BJ (cell line): ENCODE measurements around the gene AGBL4. TPM values are rescaled to one million over a fixed set of nuclear protein-coding genes. Genes with fewer than 3 reads are reported as not detected.
A peak's percentile ranks its signal among the peaks of the same experiment; 100 is the strongest.

Experiments used
- CTCF ChIA-PET: fragments of 350-600 bp; formaldehyde crosslinking; extraction: SDS; loops from one replicate; lab custom pipeline; 2021; ENCODE audit warnings: antibody characterized with exemption, inconsistent platforms; lab: Yijun Ruan, JAX
- POLR2A ChIA-PET: fragments of 300-600 bp; sonication (Branson Sonifier 250); formaldehyde crosslinking; extraction: SDS; loops from one replicate; lab custom pipeline; 2021; ENCODE audit warnings: antibody characterized with exemption; lab: Charles Lee
- DNase-seq: peaks from one replicate; pipeline ENCODE4 v3.0.0-alpha.2; 2011; ENCODE audit warnings: low read depth
- H3K27me3 ChIP-seq: 2 replicates; pipeline ENCODE4 v1.6.0; 2011; ENCODE audit warnings: low read length; ENCODE audit not compliant: control insufficient read depth, insufficient read depth
- H3K36me3 ChIP-seq: 2 replicates; pipeline ENCODE4 v1.5.1; 2011; ENCODE audit warnings: low read length; ENCODE audit not compliant: control insufficient read depth, insufficient read depth
- H3K4me3 ChIP-seq: 2 replicates; pipeline ENCODE4 v1.5.1; 2011; ENCODE audit warnings: low read depth, mild to moderate bottlenecking, control low read depth, low read length
- polyA plus RNA-seq: library from polyadenylated mRNA; depleted of rRNA; stranded (reverse); fragments of >200 nt; gene quantifications from 2 replicates; pipeline ENCODE4 v1.2.3, GENCODE V29; 2011
- TF ChIP-seq, protein P1 (sequence below): IDR thresholded peaks from 2 replicates; pipeline ENCODE4 v1.5.1; 2011; ENCODE audit warnings: low read depth, mild to moderate bottlenecking, control low read depth, inconsistent platforms, low read length, moderate library complexity; ENCODE audit not compliant: insufficient read depth

Gene AGBL4
- polyA plus RNA-seq, 1 experiment: not detected

- H3K4me3 ChIP-seq: no peak overlapping the region
- POLR2A ChIA-PET: no interaction called here
- TF ChIP-seq, protein P1, sequence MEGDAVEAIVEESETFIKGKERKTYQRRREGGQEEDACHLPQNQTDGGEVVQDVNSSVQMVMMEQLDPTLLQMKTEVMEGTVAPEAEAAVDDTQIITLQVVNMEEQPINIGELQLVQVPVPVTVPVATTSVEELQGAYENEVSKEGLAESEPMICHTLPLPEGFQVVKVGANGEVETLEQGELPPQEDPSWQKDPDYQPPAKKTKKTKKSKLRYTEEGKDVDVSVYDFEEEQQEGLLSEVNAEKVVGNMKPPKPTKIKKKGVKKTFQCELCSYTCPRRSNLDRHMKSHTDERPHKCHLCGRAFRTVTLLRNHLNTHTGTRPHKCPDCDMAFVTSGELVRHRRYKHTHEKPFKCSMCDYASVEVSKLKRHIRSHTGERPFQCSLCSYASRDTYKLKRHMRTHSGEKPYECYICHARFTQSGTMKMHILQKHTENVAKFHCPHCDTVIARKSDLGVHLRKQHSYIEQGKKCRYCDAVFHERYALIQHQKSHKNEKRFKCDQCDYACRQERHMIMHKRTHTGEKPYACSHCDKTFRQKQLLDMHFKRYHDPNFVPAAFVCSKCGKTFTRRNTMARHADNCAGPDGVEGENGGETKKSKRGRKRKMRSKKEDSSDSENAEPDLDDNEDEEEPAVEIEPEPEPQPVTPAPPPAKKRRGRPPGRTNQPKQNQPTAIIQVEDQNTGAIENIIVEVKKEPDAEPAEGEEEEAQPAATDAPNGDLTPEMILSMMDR: no peak
- CTCF ChIA-PET: no interaction called here
- H3K27me3 ChIP-seq: no peaks in the 10 kb centered on the region
- H3K36me3 ChIP-seq: no peaks in the 10 kb centered on the region
- DNase-seq: no peak
Measured at GRCh38 chr1:49098866-49099265, 924.9 kb downstream of the AGBL4 start.

- TF ChIP-seq, protein P1: no peak
Measured at GRCh38 chr1:49086327-49086726, 937.4 kb downstream of the AGBL4 start.

DNA sequence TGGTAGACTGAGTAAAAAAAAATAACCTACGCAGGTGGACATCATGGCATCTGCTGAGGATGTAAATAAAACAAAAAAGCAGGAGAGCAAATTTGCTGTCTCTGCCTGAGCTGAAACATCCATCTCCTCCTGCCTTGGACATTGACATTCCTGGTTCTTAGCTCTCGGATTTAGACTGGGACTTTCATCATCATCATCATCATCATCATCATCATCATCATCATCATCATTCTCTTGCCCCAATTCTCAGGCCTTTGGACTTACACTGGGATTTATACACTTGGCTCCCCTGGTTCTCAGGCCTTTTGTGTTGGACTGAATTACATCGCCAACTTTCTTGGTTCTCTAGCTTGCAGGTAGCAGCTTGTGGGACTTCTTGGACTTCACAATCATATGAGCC lies 938.7 kb downstream of the AGBL4 start:
- H3K27me3 ChIP-seq: no peaks in the 10 kb centered on the region
- no peaks in the 10 kb centered on the region for H3K36me3 ChIP-seq
- no peak overlapping the region for H3K4me3 ChIP-seq
- ChIA-PET POLR2A (no interaction called here), CTCF (interaction anchor here (0.7 kb wide), 2 partner anchors 916 to 1831 kb away, joined by 3 read pairs; no protein-coding TSS in a partner anchor)
- TF ChIP-seq, protein P1: no peak
- DNase-seq: no peak

More at GRCh38 chr1:49086327-49086726, 937.4 kb downstream of the AGBL4 start:
- Histone ChIP-seq H3K27me3 (no peaks in the 10 kb centered on the region), H3K4me3 (no peak overlapping the region), H3K36me3 (no peaks in the 10 kb centered on the region)
- no peak for DNase-seq
- CTCF ChIA-PET: no interaction called here
- POLR2A ChIA-PET: no interaction called here

DNA sequence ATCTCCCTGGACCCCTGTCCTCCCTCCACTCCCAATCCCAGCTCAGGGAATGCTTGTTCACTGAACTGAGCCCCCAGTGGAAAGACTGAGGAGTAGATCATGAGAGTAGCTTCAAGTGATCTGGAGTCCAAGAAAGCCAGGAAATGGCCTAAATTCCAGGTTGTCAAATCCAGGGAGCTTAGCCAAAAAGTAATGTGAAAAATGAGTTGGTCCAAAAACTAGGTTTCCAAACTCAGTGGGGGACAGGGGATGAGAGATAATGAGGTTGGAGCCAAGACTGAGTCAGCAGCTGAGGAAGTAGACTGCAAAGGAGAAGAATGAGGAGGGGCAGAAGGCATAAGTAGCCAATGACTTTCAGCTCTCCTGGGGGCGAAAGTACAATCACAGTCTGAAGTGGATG lies 963.0 kb downstream of the AGBL4 start:
- CTCF ChIA-PET: no interaction called here
- POLR2A ChIA-PET: no interaction called here
- TF ChIP-seq, protein P1: no peak

GRCh38 chr1:49059087-49059486 lies 964.7 kb downstream of the AGBL4 start:
- ChIA-PET CTCF (no interaction called here), POLR2A (no interaction called here)
- no peak for DNase-seq
- TF ChIP-seq, protein P1: no peak
- Histone ChIP-seq H3K27me3 (no peaks in the 10 kb centered on the region), H3K36me3 (no peaks in the 10 kb centered on the region), H3K4me3 (no peak overlapping the region)

More for the DNA sequence above, 963.0 kb downstream of the AGBL4 start:
- peak; percentile 25 for DNase-seq
- Histone ChIP-seq H3K36me3 (no peaks in the 10 kb centered on the region), H3K4me3 (no peak overlapping the region), H3K27me3 (no peaks in the 10 kb centered on the region)
